Measurements from ENCODE around the gene FBXO9.
"Not testable (repeated sequence)": the region's sequence is repeated elsewhere in the genome, so short reads cannot be mapped to it uniquely, and the experiment has no call there.

Gene FBXO9

DNA sequence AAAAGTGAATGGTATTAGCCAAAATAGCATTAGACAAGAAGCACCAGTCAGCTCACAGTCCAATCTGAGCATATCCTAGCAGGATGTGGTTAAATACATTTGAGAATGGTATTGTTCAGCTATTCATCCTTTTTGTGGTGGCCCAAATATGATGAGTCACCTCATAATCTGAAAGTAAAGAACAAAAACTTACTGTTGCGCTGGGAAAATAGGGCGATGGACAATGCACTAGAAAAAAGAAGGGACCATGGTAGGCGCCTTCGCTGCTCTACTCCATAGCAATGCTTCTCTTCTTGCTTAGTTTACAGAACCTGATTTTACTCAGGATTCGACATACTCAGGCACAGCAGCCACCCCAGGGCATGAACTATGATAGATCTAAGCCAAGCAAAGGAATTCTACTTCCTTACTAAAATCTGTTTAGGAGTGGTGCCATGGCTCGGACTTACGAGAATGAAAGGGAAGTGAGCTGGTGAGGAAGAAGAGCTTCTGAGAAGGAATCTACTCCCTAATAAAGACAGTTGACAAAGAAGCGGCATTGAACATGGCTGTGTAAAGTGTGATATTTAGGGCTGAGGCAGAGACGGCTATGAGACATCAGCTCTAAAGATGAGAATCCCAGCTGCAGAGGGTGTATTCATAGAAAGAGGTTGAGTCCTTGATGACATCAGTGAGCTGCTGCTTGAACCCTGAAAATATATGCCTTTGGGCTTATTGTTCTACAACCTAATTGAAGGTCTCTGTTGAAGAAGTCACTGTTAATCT is 16.6 kb upstream of the FBXO9 start:
- no peak for FAIRE-seq

DNA sequence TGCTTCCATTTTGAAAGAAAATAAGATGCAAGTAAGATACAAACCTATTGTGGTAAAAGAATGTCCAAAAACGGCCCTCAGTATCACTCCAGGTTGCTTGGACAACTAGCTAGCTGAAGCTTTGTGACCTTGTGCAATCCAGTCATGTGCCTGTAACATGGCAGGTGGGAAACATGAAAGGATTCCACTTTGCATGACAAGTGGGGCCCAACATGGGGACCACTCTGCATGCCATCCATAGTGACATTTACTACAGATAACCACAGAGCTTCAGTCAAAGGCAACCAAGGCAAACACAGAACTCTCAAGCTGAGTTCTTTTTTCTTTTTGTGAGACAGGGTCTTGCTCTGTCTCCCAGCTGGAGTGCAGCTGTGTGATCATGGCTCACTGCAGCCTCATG is 15.8 kb upstream of the FBXO9 start:
- no peak for FAIRE-seq

DNA sequence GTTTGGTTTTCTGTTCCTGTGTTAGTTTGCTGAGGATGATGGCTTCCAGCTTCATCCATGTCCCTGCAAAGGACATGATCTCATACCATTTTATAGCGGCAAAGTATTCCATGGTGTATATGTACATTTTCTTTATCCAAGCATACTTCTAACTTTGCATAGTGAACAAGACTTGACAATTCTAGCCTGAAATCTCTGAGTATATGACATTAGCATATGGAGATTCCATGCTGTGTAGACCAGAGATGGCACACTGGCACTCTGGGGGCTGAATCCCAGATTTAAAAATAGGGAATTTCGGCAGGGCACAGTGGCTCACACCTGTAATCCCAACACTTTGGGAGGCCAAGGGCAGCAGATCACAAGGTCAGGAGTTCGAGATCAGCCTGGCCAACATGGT is 13.1 kb upstream of the FBXO9 start:
- FAIRE-seq, result not testable (repeated sequence)

DNA sequence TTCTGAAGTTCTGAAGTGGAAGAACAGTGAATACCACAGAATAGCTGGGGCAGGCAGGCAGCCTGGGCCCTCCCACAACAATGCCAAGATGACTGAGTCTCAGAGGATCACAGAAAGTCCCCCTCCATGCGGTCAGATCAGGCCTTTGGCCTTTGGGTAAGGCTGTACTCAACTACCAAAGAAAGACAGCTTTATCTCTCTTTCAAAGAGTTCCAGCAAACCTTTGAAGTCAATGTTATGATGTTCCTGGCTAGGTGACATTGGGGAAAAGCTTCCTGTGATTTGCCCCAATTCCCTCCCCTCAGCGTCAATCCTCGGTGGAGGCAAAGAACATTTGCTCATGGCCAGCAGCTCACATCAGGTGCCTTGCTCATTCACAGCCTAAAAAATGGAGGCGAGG is 10.7 kb upstream of the FBXO9 start:
- no peak for FAIRE-seq

DNA sequence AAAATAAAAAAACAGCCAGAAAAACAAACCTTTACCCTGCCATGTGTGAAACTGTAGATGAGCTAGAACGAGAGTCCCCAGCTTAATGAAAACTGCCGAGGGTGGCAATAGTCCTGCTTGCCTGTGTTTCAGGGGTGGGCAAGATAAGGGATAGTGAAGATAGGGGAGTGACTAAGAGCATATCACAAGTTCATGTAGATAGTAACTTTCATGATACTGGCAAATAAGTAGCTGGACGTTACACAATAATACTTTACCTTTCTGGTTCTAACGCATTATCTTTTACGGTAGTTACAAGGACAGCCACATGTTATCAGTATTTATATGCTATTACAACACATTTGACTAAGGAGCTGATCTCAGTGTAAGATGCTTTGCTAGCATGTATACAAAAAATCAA is 9.3 kb upstream of the FBXO9 start:
- FAIRE-seq, result no peak

DNA sequence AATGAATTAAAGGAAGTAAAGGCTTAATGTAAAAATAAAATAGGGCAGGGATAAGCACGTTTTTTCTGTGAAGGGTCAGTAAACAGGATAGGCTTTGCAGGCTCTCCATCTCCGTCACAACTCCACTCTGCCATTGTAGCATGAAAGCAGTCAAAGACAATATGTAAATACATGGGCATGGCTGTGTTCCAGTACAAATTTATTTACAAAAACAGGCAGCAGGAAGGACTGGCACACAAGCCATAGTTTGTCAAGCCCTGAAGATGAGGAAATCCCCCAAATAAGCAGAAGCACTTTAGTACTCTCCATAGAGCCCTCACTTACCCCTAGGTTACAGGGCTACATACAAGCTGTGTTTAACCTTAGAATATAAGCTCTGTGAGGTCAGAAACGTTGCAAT is 8.9 kb upstream of the FBXO9 start:
- no peak for FAIRE-seq

DNA sequence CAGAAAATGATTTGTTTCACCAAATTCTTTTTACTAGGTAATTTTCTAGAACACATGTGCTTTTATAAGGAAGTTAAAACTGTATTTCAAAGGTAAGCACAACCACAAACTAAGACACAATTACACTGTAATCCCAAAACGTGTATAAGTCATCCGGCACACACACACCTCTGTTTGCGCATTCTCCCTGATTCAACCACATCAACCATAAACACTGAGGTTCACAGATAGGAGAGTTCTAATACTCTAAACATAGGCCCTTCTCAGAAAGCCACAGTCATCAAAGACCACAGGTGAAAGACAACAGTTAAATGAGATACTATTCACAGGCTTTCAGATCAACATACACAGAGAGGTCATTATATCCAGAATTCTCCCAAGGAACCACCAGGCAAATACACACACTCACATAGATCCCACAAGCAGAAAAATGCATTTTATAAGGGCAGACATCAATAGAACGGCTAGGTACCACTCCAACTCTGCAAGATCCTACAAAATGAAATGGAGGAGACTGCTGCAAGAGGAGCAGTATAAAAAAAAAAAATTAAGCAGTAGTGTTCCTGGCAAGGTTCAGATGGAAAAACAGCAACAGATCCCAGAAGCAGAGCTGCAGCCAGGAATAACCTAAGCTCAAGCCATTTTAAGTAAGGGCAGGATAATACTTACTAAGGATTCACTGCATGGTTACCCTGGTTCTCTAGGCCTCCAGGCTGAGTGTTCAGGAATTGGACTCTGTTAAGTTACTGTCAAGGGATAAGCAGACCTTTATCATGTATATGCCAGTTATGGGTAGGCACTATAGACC is 6.6 kb upstream of the FBXO9 start:
- FAIRE-seq, result no peak

DNA sequence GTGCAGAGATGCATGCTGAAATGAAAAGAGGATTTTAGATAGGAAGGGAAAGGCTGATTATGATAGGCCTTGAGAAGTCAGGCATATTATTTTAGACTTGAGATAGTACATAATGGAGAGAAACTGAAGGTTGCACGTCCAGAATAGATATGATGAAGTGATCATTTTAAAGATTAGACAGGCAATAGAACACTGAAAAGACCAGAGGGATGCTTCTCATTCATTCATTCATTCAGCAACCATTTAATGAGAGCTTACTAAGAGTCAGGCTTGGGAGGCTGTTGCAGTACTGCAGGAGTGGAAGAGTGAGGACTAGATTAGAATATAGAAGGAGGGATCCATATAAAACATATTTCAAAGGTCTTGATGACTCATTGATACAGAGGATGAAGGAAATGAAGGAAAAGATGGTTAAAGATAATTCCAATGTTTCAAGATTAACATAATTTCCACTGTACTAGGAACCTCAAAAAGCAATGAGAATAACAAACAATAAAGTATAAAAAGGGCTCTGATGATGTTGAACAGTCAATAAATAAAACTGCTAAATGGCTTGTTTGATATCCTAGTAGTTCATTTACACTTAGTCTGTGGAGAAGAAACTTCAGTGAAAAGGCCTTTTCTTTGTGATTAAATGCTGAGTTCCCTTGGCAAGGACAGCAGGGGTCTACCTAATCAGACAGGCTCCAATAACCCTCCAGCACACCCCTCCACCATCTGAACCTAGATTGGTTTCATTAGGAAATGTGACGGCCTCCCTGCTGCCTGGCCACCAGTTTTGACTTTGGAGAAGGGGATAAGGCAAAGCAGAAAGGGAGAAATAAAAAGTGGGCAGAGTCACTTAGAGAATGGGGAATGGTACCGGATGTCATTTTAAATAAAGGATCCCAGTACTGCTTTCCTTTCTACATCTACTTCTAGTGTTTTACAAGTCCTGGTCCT is 5.3 kb upstream of the FBXO9 start:
- no peak for FAIRE-seq

DNA sequence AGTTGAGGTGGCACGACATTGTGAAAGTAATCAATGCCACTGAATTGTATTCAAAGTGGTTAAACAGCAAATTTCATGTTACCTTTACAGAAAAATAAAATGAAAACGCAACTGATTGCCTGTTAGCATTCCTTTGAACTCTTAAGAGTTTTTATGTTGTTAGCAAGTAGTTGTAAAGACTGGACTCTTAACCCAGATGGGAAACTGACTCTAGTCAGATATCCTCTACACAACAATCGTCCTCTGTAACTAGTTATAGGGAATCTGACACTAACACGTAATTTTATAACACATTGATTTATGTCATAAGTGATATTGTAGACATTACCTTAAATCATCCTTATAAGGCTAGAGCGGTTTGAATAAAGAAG is 3.0 kb upstream of the FBXO9 start:
- peak; percentile 66 for FAIRE-seq

DNA sequence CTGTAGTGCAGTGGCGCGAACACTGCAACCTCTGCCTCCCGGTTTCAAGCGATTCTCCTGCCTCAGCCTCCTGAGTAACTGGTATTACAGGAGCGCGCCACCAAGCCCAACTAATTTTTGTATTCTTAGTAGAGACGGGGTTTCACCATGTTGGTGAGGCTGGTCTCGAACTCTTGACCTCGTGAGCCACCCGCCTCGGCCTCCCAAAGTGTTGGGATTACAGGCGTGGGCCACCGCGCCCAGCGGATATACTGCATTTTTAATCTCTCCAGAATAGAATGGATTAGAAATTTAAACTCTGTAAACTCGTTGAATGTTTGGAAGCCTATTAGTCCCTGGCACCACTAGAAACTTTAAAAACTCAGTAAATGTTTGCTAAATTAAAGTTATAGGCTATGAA is 949 bp upstream of the FBXO9 start:
- FAIRE-seq, result not testable (repeated sequence)

DNA sequence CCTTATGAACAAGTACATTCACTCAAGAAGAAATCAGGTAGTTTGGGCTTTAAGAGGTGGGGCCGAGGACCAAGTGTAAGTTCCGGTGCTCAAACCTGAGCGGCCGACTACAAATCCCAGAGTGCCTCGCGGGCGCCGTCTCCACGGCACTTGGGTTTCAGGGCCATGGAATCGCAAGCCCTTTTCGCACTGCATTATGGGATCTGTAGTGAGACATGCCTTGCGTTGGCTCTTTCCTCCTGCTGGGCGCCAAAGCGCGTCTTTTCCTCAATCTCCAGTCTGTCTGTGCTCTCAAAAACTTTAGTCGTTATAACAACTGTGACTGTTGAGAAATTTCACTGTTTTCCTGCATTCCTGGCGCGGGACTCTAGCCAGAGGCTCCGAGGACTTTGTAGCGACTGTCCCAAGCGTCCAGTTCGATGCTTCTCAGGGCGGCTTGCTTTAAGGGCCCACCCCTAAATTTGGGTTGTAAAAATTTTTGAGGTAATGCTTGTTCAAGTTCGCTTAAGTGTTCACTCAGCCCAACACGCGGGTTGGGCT is 408 bp upstream of the FBXO9 start:
- peak; percentile 79 for FAIRE-seq

DNA sequence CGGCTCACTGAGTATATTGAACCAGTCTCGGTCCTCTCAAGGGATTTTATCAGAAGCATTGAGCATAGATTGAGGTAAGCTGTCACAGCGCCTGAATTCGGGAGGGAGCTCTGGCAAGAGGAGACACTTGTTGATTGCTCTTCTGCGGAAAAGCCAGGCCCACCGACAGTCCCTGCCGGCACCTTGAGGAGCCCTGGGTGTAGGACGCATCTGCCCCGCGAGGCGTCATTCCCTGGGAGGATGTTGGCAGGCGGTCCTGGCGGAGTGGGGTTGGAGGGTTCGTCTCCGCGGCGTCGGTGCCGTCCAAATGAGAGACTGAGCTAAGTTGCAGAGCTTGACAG is 843 bp downstream of the FBXO9 start:
- no peak for FAIRE-seq

DNA sequence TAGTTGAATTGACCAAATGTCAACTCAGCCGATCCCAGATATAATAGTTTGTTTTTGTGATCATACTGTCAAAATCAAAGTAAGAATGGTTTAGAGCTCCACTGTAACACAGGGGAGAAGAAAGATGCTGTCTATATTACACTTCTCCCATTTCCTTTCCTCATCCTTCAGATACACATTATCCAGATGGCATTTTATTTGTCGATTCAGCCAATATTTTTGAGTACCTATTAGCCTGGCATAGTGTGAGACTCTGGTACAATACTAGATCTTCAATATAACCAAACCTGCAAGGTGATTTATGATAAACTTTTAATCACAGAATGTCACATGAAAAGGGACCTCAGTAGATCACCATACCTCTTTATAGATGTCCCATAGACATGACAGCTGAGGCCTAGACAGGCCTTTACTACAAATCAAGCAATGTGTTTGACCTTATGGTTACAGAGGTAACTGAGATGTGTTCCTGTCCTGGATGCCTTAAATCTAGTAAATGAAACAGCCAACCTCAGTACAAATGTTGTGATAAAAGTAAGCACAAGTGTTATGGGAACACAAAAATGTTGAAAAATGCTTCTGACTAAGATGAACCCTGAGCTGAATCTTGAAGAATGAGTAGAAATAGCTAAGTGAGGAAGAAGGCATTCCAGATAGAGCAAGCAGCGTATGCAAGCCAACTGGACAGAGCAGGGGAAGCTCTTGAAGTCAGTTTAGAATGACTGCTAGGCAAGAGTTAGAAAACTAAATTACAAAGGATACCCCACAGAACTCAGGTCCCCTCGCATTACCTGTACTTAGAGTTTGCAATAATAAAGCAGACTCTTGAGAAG is 1.9 kb downstream of the FBXO9 start:
- no peak for FAIRE-seq

DNA sequence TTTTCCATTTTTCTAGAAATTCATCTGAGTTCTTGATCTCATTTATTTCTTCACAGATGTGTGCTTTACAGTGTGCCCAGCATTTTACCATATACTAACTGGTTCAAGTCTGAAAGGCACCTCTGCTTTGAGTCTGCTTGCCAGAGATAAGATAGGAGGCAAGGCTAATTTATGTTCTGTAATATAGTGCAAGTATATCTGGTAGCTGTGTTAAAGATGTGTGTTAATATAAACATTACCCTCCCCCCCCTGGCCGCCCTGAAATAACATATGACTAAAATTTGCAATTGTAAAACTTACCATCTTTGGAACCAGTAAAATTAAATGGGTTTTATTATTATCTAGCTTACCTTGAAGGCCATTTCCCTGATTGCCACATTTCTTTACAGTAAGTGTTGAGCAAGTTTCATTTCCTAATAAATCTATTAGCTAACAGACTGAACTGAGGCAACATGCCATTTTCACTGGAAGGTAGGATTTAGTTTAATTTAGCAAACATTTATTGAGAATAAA is 2.7 kb downstream of the FBXO9 start:
- no peak for FAIRE-seq

DNA sequence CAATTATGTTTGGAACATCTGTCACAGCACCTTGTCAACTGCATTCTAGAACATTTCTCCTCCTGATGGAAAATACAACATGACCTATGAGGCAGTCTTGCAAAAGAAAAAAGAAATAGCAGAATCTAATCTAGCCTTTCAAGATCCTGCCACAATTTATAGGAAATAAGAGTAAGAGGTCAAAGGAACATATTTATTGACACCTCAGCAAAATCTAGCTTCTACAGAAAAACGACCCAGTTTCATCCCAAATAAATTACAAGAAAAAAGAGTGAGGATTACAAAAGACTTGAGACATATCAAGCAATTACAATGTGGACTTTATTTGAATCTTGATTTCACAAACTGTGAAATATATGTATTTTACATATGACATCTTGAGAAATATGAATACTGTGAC is 4.2 kb downstream of the FBXO9 start:
- peak; percentile 64 for FAIRE-seq

DNA sequence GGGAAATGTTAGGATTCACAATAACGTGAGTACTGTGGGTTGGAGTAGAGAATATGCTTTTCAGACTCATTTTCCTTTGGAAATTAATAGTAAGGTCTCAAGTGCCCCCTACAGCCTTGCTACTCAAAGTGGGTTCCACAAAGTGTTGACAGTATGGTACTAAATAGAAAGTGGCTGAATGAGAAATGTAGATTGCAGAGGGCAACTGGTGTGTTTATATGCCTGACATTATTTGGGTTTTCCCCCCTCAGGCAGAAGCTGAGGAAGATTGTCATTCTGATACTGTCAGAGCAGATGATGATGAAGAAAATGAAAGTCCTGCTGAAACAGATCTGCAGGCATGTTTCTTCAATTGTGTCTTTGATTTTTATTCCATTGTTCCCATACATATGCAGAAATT is 5.6 kb downstream of the FBXO9 start:
- no peak for FAIRE-seq

DNA sequence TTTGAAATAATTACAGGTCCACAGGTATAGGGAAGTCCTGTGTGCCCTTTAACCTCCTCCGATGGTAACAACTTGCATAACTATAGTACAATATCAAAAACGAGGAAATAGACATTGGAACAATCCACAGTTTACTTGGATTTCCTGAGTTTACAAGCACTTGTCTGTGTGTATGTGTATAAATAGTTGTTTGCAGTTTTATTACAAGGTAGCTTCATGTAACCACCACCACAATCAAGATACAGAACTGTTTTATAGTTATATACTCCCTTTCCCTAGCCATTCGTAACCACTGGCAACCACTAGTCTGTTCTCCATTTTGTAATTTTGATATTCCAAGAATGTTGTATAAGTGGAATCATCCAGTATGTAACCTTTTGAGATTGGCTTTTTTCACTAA is 9.1 kb downstream of the FBXO9 start:
- FAIRE-seq, result no peak

DNA sequence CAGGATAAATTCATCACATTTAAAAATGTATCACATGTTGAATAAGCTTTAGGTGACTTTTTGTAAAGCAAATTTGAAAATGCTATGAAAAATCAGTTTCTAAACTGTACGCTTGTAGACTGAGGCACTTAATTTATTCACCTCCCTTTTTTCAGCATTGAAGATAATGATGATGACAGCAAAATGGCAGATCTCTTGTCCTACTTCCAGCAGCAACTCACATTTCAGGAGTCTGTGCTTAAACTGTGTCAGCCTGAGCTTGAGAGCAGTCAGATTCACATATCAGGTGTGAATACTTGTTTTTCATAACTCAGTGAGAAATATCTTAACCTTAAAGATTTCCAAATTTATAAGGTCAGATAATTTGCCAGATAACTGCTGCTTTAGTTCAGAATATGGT is 15.6 kb downstream of the FBXO9 start:
- FAIRE-seq, result no peak

DNA sequence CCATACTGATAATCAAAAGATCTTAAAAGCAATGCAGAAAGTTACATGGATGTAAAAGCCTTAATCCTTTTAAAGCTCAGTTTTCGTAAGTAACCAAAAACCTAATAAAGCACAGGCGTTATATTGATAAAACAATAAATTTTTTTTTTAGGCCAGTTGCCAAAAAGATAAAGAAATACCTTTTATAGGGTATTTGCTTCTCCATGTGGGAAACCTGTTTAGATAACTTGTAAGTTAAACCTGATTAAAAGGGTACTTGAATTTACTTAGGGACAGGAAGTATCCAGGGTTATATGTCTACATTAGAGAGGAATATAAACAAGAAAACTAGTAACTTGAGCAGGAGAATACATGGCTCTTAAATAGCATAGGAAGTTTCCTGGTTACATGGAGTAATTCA is 21.1 kb downstream of the FBXO9 start:
- no peak for FAIRE-seq

DNA sequence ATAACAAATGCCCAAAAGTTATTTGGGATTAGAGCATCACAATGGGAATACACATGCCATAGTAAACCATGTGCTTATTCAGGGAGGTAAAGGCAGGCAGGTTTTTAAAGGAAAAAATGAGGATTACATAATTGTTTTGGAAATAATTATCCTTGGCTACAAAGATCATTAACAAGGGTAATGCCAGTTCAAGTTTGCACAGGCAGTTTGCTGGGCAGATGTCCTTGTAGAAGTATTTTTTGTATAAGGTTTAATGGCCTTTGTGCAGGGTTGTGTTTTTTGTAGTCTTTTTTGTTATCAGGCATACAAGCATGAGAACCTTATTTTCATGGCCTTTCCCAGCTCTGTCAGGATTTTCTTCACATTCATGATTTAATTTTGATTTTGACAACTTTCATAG is 24.7 kb downstream of the FBXO9 start:
- FAIRE-seq, result no peak

DNA sequence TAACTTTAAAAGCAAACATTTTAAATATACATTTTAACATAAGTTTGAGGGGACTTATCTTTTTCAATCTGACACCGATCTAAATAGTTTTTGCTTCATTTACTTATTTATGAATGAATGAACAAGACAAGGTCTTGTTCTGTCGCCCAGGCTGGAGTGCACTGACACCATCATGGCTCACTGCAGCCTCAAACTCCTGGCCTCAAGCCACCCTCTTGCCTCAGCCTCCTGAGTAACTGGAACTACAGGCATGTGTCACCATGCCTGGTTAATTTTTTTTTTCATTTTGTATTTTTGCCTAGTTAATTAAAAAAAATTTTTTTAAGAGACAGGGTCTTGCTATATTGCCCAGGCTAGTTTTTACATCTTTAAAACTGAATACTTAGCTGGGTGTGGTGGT is 25.4 kb downstream of the FBXO9 start:
- no peak for FAIRE-seq

DNA sequence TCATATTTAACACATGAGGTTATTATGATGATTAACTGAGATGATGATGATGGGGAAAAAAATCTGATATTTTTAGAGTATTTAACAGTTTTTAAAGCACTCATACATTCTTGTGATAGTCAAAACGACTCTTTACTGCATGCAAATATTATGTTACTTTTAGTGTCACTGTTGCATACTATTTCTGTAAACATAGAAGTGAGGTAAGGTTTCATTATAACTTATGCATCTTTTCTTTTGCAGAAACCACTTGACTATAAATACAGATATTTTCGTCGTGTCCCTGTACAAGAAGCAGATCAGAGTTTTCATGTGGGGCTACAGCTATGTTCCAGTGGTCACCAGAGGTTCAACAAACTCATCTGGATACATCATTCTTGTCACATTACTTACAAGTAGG is 30.1 kb downstream of the FBXO9 start:
- FAIRE-seq, result no peak

Measured in islet of Langerhans (tissue), 1 donor.